T-helper 2 cell treated with Interferon-gamma antibody and Interleukin-4, amounts not matched to agents 5 μg/mL and 100 μg/mL, for 36 hours (primary cell): Measurements from ENCODE around the gene SNAI1.

Experiments
- DNase-seq: peaks from one replicate; pipeline ENCODE4 v3.0.0; 2021; ENCODE audit warnings: low spot score
- H3K27ac Mint-ChIP-seq: one replicate; pipeline ENCODE4 v1.8.0; 2021; ENCODE audit warnings: mild to moderate bottlenecking, mixed read lengths
- H3K27me3 Mint-ChIP-seq: one replicate; pipeline ENCODE4 v1.8.0; 2021; ENCODE audit warnings: low read depth, mixed read lengths
- H3K36me3 Mint-ChIP-seq: one replicate; pipeline ENCODE4 v1.8.0; 2021; ENCODE audit warnings: low read depth, mixed read lengths
- H3K4me1 Mint-ChIP-seq: one replicate; pipeline ENCODE4 v1.8.0; 2021; ENCODE audit warnings: low read depth, mixed read lengths
- H3K4me3 Mint-ChIP-seq: one replicate; pipeline ENCODE4 v1.8.0; 2022; ENCODE audit warnings: mild to moderate bottlenecking, moderate library complexity, mixed read lengths
- H3K9me3 Mint-ChIP-seq: one replicate; pipeline ENCODE4 v1.8.0; 2021; ENCODE audit warnings: mixed read lengths

Gene SNAI1

GRCh38 chr20:50019466-50020256 lies 36.9 kb downstream of the SNAI1 start:
- Mint-ChIP-seq H3K27me3 (no peaks in the 10 kb centered on the region), H3K27ac (no peak overlapping the region)

GRCh38 chr20:50020288-50020687 lies 37.5 kb downstream of the SNAI1 start:
- Mint-ChIP-seq H3K4me3 (no peak overlapping the region), H3K4me1 (peaks cover 4% of the 10 kb centered on the region), H3K27me3 (no peaks in the 10 kb centered on the region), H3K36me3 (no peaks in the 10 kb centered on the region), H3K9me3 (no peaks in the 10 kb centered on the region), H3K27ac (no peak overlapping the region)
- DNase-seq = no peak

More at GRCh38 chr20:50019466-50020256, 36.9 kb downstream of the SNAI1 start:
- Mint-ChIP-seq H3K4me1 (peaks cover 4% of the 10 kb centered on the region), H3K36me3 (no peaks in the 10 kb centered on the region), H3K9me3 (no peaks in the 10 kb centered on the region), H3K4me3 (no peak overlapping the region)
- DNase-seq = no peak

- H3K4me3 Mint-ChIP-seq = no peak overlapping the region
Observed at GRCh38 chr20:50022676-50023075, 39.9 kb downstream of the SNAI1 start.

GRCh38 chr20:50023116-50023805 lies 40.5 kb downstream of the SNAI1 start:
- Mint-ChIP-seq H3K27me3 (no peaks in the 10 kb centered on the region), H3K9me3 (no peaks in the 10 kb centered on the region), H3K4me1 (peaks cover 4% of the 10 kb centered on the region), H3K36me3 (no peaks in the 10 kb centered on the region), H3K27ac (no peak overlapping the region), H3K4me3 (no peak overlapping the region)
- no peak for DNase-seq

More at GRCh38 chr20:50022676-50023075, 39.9 kb downstream of the SNAI1 start:
- Mint-ChIP-seq H3K27ac (no peak overlapping the region), H3K4me1 (peaks cover 4% of the 10 kb centered on the region), H3K27me3 (no peaks in the 10 kb centered on the region), H3K36me3 (no peaks in the 10 kb centered on the region), H3K9me3 (no peaks in the 10 kb centered on the region)
- no peak for DNase-seq

- Mint-ChIP-seq H3K27ac (no peak overlapping the region), H3K4me1 (no peaks in the 10 kb centered on the region), H3K27me3 (no peaks in the 10 kb centered on the region), H3K36me3 (no peaks in the 10 kb centered on the region), H3K9me3 (no peaks in the 10 kb centered on the region), H3K4me3 (no peak overlapping the region)
- no peak for DNase-seq
Observed at GRCh38 chr20:50026746-50027575, 44.2 kb downstream of the SNAI1 start.

GRCh38 chr20:50027611-50028105 lies 44.9 kb downstream of the SNAI1 start:
- H3K27me3 Mint-ChIP-seq = no peaks in the 10 kb centered on the region
- no peaks in the 10 kb centered on the region for H3K36me3 Mint-ChIP-seq
- no peak for DNase-seq
- H3K9me3 Mint-ChIP-seq = no peaks in the 10 kb centered on the region
- H3K4me3 Mint-ChIP-seq = no peak overlapping the region
- H3K4me1 Mint-ChIP-seq = no peaks in the 10 kb centered on the region
- H3K27ac Mint-ChIP-seq = no peak overlapping the region

GRCh38 chr20:50029083-50029696 lies 46.4 kb downstream of the SNAI1 start:
- H3K27ac Mint-ChIP-seq = no peak overlapping the region
- no peaks in the 10 kb centered on the region for H3K4me1 Mint-ChIP-seq
- H3K9me3 Mint-ChIP-seq = no peaks in the 10 kb centered on the region
- H3K27me3 Mint-ChIP-seq = no peaks in the 10 kb centered on the region
- H3K36me3 Mint-ChIP-seq = no peaks in the 10 kb centered on the region
- H3K4me3 Mint-ChIP-seq = no peak overlapping the region
- no peak for DNase-seq

GRCh38 chr20:50029697-50030461 lies 47.1 kb downstream of the SNAI1 start:
- H3K36me3 Mint-ChIP-seq = no peaks in the 10 kb centered on the region
- H3K27me3 Mint-ChIP-seq = no peaks in the 10 kb centered on the region
- no peak for DNase-seq
- no peaks in the 10 kb centered on the region for H3K4me1 Mint-ChIP-seq
- H3K27ac Mint-ChIP-seq = no peak overlapping the region
- H3K4me3 Mint-ChIP-seq = no peak overlapping the region
- H3K9me3 Mint-ChIP-seq = no peaks in the 10 kb centered on the region

- H3K27ac Mint-ChIP-seq = no peak overlapping the region
- DNase-seq = no peak
- no peaks in the 10 kb centered on the region for H3K9me3 Mint-ChIP-seq
- no peaks in the 10 kb centered on the region for H3K36me3 Mint-ChIP-seq
- peaks cover 3% of the 10 kb centered on the region for H3K27me3 Mint-ChIP-seq
- H3K4me3 Mint-ChIP-seq = no peak overlapping the region
- H3K4me1 Mint-ChIP-seq = no peaks in the 10 kb centered on the region
Observed at GRCh38 chr20:50032955-50033666, 50.3 kb downstream of the SNAI1 start.

GRCh38 chr20:50034567-50035180 lies 51.9 kb downstream of the SNAI1 start:
- no peak for DNase-seq
- no peaks in the 10 kb centered on the region for H3K9me3 Mint-ChIP-seq
- H3K4me1 Mint-ChIP-seq = no peaks in the 10 kb centered on the region
- no peaks in the 10 kb centered on the region for H3K36me3 Mint-ChIP-seq
- H3K4me3 Mint-ChIP-seq = no peak overlapping the region
- H3K27ac Mint-ChIP-seq = no peak overlapping the region
- peaks cover 3% of the 10 kb centered on the region for H3K27me3 Mint-ChIP-seq

- no peak for DNase-seq
- Mint-ChIP-seq H3K4me1 (peaks cover 2% of the 10 kb centered on the region), H3K27ac (no peak overlapping the region), H3K4me3 (no peak overlapping the region), H3K27me3 (peaks cover 3% of the 10 kb centered on the region), H3K36me3 (no peaks in the 10 kb centered on the region), H3K9me3 (no peaks in the 10 kb centered on the region)
Observed at GRCh38 chr20:50036703-50037102, 53.9 kb downstream of the SNAI1 start.

- peaks cover 2% of the 10 kb centered on the region for H3K4me1 Mint-ChIP-seq
- no peak overlapping the region for H3K27ac Mint-ChIP-seq
- no peak for DNase-seq
- no peak overlapping the region for H3K4me3 Mint-ChIP-seq
- no peaks in the 10 kb centered on the region for H3K36me3 Mint-ChIP-seq
- H3K27me3 Mint-ChIP-seq = peaks cover 3% of the 10 kb centered on the region
- H3K9me3 Mint-ChIP-seq = no peaks in the 10 kb centered on the region
Observed at GRCh38 chr20:50037123-50037522, 54.3 kb downstream of the SNAI1 start.
